WTC11 (cell line): ENCODE data around the gene MFGE8. TPM values are rescaled to one million over a fixed set of nuclear protein-coding genes. Genes with fewer than 3 reads are reported as not detected.

Source experiments
- ATAC-seq: fragments of 200-7000 bp; cut with Tn5 transposase; 2 replicates; pipeline ENCODE4 v1.10.0; 2021; ENCODE audit warnings: mild to moderate bottlenecking, moderate library complexity
- CTCF ChIA-PET: fragments of 300-600 bp; sonication (Branson Sonifier 250); formaldehyde crosslinking; loops from one replicate; lab custom pipeline; 2021; ENCODE audit warnings: antibody characterized with exemption; lab: Charles Lee
- POLR2A ChIA-PET: fragments of 350-600 bp; sonication (Branson Sonifier 250); formaldehyde crosslinking; loops from one replicate; lab custom pipeline; 2021; ENCODE audit warnings: antibody characterized with exemption; lab: Charles Lee
- DNase-seq: peaks from one replicate; pipeline ENCODE4 v3.0.0; 2021; ENCODE audit warnings: low spot score
- H3K27ac Mint-ChIP-seq: 2 replicates; pipeline ENCODE4 v1.8.0; 2021; ENCODE audit warnings: mixed read lengths
- H3K27me3 Mint-ChIP-seq: 2 replicates; pipeline ENCODE4 v1.8.0; 2021; ENCODE audit warnings: low read depth, mild to moderate bottlenecking, moderate library complexity, mixed read lengths
- H3K36me3 Mint-ChIP-seq: 2 replicates; pipeline ENCODE4 v1.8.0; 2021; ENCODE audit warnings: mixed read lengths
- H3K4me1 Mint-ChIP-seq: 2 replicates; pipeline ENCODE4 v1.8.0; 2022; ENCODE audit warnings: mixed read lengths
- H3K4me3 Mint-ChIP-seq: 2 replicates; pipeline ENCODE4 v1.8.0; 2021; ENCODE audit warnings: mild to moderate bottlenecking, moderate library complexity, mixed read lengths
- H3K9me3 Mint-ChIP-seq: 2 replicates; pipeline ENCODE4 v1.8.0; 2021; ENCODE audit warnings: mixed read lengths
- ATF1 ChIP-seq: sonication (generic); formaldehyde crosslinking; IDR thresholded peaks from 2 replicates; pipeline ENCODE4 v1.8.1; 2023; ENCODE audit warnings: mild to moderate bottlenecking, moderate library complexity, missing genetic modification reagents
- EMX1 ChIP-seq: fragments of 250-450 bp; sonication (Bioruptor Pico); IDR thresholded peaks from 2 replicates; pipeline ENCODE4 v1.8.0; 2021; ENCODE audit warnings: mild to moderate bottlenecking
- FOXJ3 ChIP-seq: sonication (generic); formaldehyde crosslinking; IDR thresholded peaks from 2 replicates; pipeline ENCODE4 v1.9.0; 2021; ENCODE audit warnings: missing genetic modification reagents, mild to moderate bottlenecking, borderline replicate concordance
- GABPB1 ChIP-seq: sonication (generic); formaldehyde crosslinking; IDR thresholded peaks from 2 replicates; pipeline ENCODE4 v1.8.1; 2023; ENCODE audit warnings: mild to moderate bottlenecking, missing genetic modification reagents
- GRHL2 ChIP-seq: fragments of 250-450 bp; sonication (Bioruptor Pico); IDR thresholded peaks from 2 replicates; pipeline ENCODE4 v1.8.0; 2022; ENCODE audit warnings: mild to moderate bottlenecking, moderate library complexity; ENCODE audit not compliant: insufficient replicate concordance, severe bottlenecking
- KAT7 ChIP-seq: sonication (generic); formaldehyde crosslinking; IDR thresholded peaks from 2 replicates; pipeline ENCODE4 v1.8.1; 2023; ENCODE audit warnings: missing genetic modification reagents, mild to moderate bottlenecking, borderline replicate concordance
- NFATC4 ChIP-seq: fragments of 250-450 bp; sonication (Bioruptor Pico); IDR thresholded peaks from 2 replicates; pipeline ENCODE4 v1.9.0; 2021; ENCODE audit warnings: mild to moderate bottlenecking
- NFYB ChIP-seq: sonication (generic); formaldehyde crosslinking; conservative IDR thresholded peaks from 2 replicates; pipeline ENCODE4 v1.8.0; 2022; ENCODE audit warnings: low read depth, missing genetic modification reagents
- NR2C2 ChIP-seq: sonication (generic); formaldehyde crosslinking; IDR thresholded peaks from 2 replicates; pipeline ENCODE4 v1.8.0; 2022; ENCODE audit warnings: mild to moderate bottlenecking, missing genetic modification reagents
- OVOL2 ChIP-seq: fragments of 250-450 bp; sonication (Bioruptor Pico); IDR thresholded peaks from 2 replicates; pipeline ENCODE4 v1.9.0; 2021; ENCODE audit warnings: mild to moderate bottlenecking, borderline replicate concordance
- TEAD1 ChIP-seq: sonication (generic); formaldehyde crosslinking; IDR thresholded peaks from 2 replicates; pipeline ENCODE4 v1.8.0; 2022; ENCODE audit warnings: mild to moderate bottlenecking, missing genetic modification reagents
- ZNF416 ChIP-seq: fragments of 250-450 bp; sonication (Bioruptor Pico); IDR thresholded peaks from 2 replicates; pipeline ENCODE4 v1.9.0; 2021; ENCODE audit warnings: mild to moderate bottlenecking, inconsistent platforms
- total RNA-seq: library from RNA; stranded (reverse); gene quantifications from 3 replicates; pipeline ENCODE4 v1.2.3, GENCODE V29; 2021
- TF ChIP-seq, protein P1 (sequence below): sonication (generic); formaldehyde crosslinking; IDR thresholded peaks from 2 replicates; pipeline ENCODE4 v1.8.1; 2023; ENCODE audit warnings: mild to moderate bottlenecking, missing genetic modification reagents, borderline replicate concordance
- TF ChIP-seq, protein P2 (sequence below): sonication (generic); formaldehyde crosslinking; IDR thresholded peaks from 2 replicates; pipeline ENCODE4 v1.8.1; 2023; ENCODE audit warnings: mild to moderate bottlenecking, moderate library complexity, missing genetic modification reagents
- TF ChIP-seq, protein P3 (sequence below): sonication (generic); formaldehyde crosslinking; IDR thresholded peaks from 2 replicates; pipeline ENCODE4 v1.8.1; 2022; ENCODE audit warnings: missing genetic modification reagents, borderline replicate concordance
- TF ChIP-seq, protein P4 (sequence below): sonication (generic); formaldehyde crosslinking; IDR thresholded peaks from 2 replicates; pipeline ENCODE4 v1.8.0; 2022; ENCODE audit warnings: mild to moderate bottlenecking, missing genetic modification reagents
- TF ChIP-seq, protein P5 (sequence below): sonication (generic); formaldehyde crosslinking; IDR thresholded peaks from 2 replicates; pipeline ENCODE4 v1.8.0; 2022; ENCODE audit warnings: mild to moderate bottlenecking, missing genetic modification reagents
- TF ChIP-seq, protein P6 (sequence below): sonication (generic); formaldehyde crosslinking; IDR thresholded peaks from 2 replicates; pipeline ENCODE4 v1.8.1; 2022; ENCODE audit warnings: low read depth, missing genetic modification reagents, borderline replicate concordance
- TF ChIP-seq, protein P7 (sequence below): sonication (generic); formaldehyde crosslinking; IDR thresholded peaks from 2 replicates; pipeline ENCODE4 v1.8.0; 2023; ENCODE audit warnings: missing genetic modification reagents, mild to moderate bottlenecking, borderline replicate concordance
- TF ChIP-seq, protein P8 (sequence below): sonication (generic); formaldehyde crosslinking; IDR thresholded peaks from 2 replicates; pipeline ENCODE4 v1.8.1; 2023; ENCODE audit warnings: mild to moderate bottlenecking, missing genetic modification reagents

Gene MFGE8
- total RNA-seq, 1 experiment from 2014 or later, result 719 TPM

DNA sequence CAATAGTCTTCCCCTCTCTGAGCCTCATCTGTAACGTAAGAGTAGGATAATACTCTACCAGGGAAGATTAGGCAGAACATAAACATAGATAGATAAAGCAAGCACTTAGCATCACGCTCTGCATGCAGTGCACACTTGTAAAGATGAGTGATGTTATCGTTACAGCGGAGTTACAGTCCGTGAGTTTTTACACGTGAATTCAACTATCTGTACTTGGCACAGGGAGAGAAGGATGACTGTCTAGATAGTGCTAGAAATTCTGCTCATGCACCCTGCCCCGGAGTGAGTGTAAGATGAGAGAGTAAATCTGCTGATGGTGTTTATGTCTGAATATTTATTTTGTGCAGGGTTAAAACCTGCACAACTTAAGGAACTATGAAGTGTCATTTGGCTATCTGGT lies 53.6 kb downstream of the MFGE8 start (continued):
- TF ChIP-seq, protein P1, sequence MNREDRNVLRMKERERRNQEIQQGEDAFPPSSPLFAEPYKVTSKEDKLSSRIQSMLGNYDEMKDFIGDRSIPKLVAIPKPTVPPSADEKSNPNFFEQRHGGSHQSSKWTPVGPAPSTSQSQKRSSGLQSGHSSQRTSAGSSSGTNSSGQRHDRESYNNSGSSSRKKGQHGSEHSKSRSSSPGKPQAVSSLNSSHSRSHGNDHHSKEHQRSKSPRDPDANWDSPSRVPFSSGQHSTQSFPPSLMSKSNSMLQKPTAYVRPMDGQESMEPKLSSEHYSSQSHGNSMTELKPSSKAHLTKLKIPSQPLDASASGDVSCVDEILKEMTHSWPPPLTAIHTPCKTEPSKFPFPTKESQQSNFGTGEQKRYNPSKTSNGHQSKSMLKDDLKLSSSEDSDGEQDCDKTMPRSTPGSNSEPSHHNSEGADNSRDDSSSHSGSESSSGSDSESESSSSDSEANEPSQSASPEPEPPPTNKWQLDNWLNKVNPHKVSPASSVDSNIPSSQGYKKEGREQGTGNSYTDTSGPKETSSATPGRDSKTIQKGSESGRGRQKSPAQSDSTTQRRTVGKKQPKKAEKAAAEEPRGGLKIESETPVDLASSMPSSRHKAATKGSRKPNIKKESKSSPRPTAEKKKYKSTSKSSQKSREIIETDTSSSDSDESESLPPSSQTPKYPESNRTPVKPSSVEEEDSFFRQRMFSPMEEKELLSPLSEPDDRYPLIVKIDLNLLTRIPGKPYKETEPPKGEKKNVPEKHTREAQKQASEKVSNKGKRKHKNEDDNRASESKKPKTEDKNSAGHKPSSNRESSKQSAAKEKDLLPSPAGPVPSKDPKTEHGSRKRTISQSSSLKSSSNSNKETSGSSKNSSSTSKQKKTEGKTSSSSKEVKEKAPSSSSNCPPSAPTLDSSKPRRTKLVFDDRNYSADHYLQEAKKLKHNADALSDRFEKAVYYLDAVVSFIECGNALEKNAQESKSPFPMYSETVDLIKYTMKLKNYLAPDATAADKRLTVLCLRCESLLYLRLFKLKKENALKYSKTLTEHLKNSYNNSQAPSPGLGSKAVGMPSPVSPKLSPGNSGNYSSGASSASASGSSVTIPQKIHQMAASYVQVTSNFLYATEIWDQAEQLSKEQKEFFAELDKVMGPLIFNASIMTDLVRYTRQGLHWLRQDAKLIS (CRISPR knock-in tag), result no peak
- TF ChIP-seq TEAD1 (no peak), EMX1 (CRISPR knock-in tag) (no peak), ATF1 (CRISPR knock-in tag) (no peak), GRHL2 (no peak), GABPB1 (CRISPR knock-in tag) (no peak), NR2C2 (CRISPR knock-in tag) (no peak)
- TF ChIP-seq, protein P2, sequence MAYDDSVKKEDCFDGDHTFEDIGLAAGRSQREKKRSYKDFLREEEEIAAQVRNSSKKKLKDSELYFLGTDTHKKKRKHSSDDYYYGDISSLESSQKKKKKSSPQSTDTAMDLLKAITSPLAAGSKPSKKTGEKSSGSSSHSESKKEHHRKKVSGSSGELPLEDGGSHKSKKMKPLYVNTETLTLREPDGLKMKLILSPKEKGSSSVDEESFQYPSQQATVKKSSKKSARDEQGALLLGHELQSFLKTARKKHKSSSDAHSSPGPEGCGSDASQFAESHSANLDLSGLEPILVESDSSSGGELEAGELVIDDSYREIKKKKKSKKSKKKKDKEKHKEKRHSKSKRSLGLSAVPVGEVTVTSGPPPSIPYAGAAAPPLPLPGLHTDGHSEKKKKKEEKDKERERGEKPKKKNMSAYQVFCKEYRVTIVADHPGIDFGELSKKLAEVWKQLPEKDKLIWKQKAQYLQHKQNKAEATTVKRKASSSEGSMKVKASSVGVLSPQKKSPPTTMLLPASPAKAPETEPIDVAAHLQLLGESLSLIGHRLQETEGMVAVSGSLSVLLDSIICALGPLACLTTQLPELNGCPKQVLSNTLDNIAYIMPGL, result no peak
- TF ChIP-seq, all 79 proteins: peak for 0

DNA sequence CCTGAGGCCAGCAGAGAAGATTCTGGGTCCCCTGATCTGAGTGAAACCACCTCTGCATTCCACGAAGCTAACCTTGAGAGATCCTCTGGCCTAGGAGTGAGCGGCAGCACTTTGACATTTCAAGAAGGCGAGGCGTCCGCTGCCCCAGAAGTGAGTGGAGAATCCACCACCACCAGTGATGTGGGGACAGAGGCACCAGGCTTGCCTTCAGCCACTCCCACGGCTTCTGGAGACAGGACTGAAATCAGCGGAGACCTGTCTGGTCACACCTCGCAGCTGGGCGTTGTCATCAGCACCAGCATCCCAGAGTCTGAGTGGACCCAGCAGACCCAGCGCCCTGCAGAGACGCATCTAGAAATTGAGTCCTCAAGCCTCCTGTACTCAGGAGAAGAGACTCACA lies 54.2 kb downstream of the MFGE8 start:
- H3K27ac Mint-ChIP-seq, result no peak overlapping the region
- DNase-seq (no peak), ATAC-seq (no peak)
- H3K4me3 Mint-ChIP-seq, result no peak overlapping the region
- H3K36me3 Mint-ChIP-seq, result peaks cover 6% of the 10 kb centered on the region; the same call in 1 of the 2 replicates
- no peaks in the 10 kb centered on the region for H3K4me1 Mint-ChIP-seq
- peaks cover 17% of the 10 kb centered on the region for H3K9me3 Mint-ChIP-seq
- CTCF ChIA-PET, result interaction anchor here (0.9 kb wide), 1 partner anchor 12 kb away, joined by 5 read pairs; no protein-coding TSS in a partner anchor
- POLR2A ChIA-PET, result no interaction called here
- H3K27me3 Mint-ChIP-seq, result peaks cover 17% of the 10 kb centered on the region
- TF ChIP-seq, protein P3, sequence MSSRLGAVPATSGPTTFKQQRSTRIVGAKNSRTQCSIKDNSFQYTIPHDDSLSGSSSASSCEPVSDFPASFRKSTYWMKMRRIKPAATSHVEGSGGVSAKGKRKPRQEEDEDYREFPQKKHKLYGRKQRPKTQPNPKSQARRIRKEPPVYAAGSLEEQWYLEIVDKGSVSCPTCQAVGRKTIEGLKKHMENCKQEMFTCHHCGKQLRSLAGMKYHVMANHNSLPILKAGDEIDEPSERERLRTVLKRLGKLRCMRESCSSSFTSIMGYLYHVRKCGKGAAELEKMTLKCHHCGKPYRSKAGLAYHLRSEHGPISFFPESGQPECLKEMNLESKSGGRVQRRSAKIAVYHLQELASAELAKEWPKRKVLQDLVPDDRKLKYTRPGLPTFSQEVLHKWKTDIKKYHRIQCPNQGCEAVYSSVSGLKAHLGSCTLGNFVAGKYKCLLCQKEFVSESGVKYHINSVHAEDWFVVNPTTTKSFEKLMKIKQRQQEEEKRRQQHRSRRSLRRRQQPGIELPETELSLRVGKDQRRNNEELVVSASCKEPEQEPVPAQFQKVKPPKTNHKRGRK (CRISPR knock-in tag), result no peak
- TF ChIP-seq GABPB1 (CRISPR knock-in tag) (no peak), EMX1 (CRISPR knock-in tag) (no peak), NFYB (CRISPR knock-in tag) (no peak), FOXJ3 (no peak), OVOL2 (CRISPR knock-in tag) (no peak), KAT7 (CRISPR knock-in tag) (no peak), NFATC4 (CRISPR knock-in tag) (no peak), ZNF416 (CRISPR knock-in tag) (no peak)
- TF ChIP-seq, protein P4, sequence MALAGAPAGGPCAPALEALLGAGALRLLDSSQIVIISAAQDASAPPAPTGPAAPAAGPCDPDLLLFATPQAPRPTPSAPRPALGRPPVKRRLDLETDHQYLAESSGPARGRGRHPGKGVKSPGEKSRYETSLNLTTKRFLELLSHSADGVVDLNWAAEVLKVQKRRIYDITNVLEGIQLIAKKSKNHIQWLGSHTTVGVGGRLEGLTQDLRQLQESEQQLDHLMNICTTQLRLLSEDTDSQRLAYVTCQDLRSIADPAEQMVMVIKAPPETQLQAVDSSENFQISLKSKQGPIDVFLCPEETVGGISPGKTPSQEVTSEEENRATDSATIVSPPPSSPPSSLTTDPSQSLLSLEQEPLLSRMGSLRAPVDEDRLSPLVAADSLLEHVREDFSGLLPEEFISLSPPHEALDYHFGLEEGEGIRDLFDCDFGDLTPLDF (CRISPR knock-in tag), result no peak
- TF ChIP-seq, protein P5, sequence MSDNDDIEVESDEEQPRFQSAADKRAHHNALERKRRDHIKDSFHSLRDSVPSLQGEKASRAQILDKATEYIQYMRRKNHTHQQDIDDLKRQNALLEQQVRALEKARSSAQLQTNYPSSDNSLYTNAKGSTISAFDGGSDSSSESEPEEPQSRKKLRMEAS (CRISPR knock-in tag), result no peak
- TF ChIP-seq, protein P6, sequence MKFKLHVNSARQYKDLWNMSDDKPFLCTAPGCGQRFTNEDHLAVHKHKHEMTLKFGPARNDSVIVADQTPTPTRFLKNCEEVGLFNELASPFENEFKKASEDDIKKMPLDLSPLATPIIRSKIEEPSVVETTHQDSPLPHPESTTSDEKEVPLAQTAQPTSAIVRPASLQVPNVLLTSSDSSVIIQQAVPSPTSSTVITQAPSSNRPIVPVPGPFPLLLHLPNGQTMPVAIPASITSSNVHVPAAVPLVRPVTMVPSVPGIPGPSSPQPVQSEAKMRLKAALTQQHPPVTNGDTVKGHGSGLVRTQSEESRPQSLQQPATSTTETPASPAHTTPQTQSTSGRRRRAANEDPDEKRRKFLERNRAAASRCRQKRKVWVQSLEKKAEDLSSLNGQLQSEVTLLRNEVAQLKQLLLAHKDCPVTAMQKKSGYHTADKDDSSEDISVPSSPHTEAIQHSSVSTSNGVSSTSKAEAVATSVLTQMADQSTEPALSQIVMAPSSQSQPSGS (CRISPR knock-in tag), result no peak
- TF ChIP-seq, protein P7, sequence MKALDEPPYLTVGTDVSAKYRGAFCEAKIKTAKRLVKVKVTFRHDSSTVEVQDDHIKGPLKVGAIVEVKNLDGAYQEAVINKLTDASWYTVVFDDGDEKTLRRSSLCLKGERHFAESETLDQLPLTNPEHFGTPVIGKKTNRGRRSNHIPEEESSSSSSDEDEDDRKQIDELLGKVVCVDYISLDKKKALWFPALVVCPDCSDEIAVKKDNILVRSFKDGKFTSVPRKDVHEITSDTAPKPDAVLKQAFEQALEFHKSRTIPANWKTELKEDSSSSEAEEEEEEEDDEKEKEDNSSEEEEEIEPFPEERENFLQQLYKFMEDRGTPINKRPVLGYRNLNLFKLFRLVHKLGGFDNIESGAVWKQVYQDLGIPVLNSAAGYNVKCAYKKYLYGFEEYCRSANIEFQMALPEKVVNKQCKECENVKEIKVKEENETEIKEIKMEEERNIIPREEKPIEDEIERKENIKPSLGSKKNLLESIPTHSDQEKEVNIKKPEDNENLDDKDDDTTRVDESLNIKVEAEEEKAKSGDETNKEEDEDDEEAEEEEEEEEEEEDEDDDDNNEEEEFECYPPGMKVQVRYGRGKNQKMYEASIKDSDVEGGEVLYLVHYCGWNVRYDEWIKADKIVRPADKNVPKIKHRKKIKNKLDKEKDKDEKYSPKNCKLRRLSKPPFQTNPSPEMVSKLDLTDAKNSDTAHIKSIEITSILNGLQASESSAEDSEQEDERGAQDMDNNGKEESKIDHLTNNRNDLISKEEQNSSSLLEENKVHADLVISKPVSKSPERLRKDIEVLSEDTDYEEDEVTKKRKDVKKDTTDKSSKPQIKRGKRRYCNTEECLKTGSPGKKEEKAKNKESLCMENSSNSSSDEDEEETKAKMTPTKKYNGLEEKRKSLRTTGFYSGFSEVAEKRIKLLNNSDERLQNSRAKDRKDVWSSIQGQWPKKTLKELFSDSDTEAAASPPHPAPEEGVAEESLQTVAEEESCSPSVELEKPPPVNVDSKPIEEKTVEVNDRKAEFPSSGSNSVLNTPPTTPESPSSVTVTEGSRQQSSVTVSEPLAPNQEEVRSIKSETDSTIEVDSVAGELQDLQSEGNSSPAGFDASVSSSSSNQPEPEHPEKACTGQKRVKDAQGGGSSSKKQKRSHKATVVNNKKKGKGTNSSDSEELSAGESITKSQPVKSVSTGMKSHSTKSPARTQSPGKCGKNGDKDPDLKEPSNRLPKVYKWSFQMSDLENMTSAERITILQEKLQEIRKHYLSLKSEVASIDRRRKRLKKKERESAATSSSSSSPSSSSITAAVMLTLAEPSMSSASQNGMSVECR (CRISPR knock-in tag), result no peak
- TF ChIP-seq, protein P8, sequence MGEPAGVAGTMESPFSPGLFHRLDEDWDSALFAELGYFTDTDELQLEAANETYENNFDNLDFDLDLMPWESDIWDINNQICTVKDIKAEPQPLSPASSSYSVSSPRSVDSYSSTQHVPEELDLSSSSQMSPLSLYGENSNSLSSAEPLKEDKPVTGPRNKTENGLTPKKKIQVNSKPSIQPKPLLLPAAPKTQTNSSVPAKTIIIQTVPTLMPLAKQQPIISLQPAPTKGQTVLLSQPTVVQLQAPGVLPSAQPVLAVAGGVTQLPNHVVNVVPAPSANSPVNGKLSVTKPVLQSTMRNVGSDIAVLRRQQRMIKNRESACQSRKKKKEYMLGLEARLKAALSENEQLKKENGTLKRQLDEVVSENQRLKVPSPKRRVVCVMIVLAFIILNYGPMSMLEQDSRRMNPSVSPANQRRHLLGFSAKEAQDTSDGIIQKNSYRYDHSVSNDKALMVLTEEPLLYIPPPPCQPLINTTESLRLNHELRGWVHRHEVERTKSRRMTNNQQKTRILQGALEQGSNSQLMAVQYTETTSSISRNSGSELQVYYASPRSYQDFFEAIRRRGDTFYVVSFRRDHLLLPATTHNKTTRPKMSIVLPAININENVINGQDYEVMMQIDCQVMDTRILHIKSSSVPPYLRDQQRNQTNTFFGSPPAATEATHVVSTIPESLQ (CRISPR knock-in tag), result no peak
